ENCODE data around the gene GALNT10.
A peak's percentile ranks its signal among the peaks of the same experiment; 100 is the strongest.

DNA sequence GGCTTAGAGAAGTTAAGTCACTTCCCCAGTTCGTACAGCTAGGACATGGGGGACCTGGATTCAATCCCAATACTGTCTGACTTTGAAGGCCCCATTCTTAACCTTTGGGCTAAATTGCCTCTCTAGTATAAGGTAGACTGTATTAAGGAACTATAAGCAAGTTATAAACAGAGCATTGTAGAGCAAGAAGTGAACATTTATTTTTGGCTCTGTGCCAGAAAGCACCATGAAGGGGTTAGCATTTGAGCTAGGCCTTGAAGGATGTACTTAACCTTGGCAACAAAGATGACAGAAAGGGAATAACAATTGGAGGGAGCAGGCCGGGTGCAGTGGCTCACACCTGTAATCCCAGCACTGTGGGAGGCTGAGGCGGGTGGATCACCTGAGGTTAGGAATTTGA, 32.8 kb downstream of the GALNT10 start:
- TF ChIP-seq POLR2AphosphoS5 (IDR thresholded peaks at IDR 0.05; ENCODE audit: control insufficient read depth, insufficient read depth, low read depth, low read length) (no peak), AFF4 (CRISPR knock-in tag; IDR thresholded peaks at IDR 0.05) (no peak), SP1 (CRISPR knock-in tag; IDR thresholded peaks at IDR 0.05) (no peak), ZNF444 (CRISPR knock-in tag; IDR thresholded peaks at IDR 0.05) (no peak), NELFE (IDR thresholded peaks at IDR 0.05; ENCODE audit: insufficient read depth, insufficient read length) (no peak), ZBTB33 (CRISPR knock-in tag; IDR thresholded peaks at IDR 0.05) (no peak), NFIC (IDR thresholded peaks at IDR 0.05) (peak; percentile 100)

All from K562 (cell line).